LNCaP clone FGC (cell line): ENCODE results near the gene DOK3.

Source experiments
- DNase-seq: peaks from one replicate; pipeline ENCODE4 v3.0.0-alpha.2; 2011; ENCODE audit warnings: low read depth
- H3K4me3 ChIP-seq: 2 replicates; pipeline ENCODE4 v1.5.1; 2011; ENCODE audit warnings: mild to moderate bottlenecking, low read depth, low read length, control low read depth
- TF ChIP-seq, protein P1 (sequence below): IDR thresholded peaks from 2 replicates; pipeline ENCODE4 v1.5.1; 2012; ENCODE audit warnings: mild to moderate bottlenecking; ENCODE audit not compliant: control insufficient read depth, insufficient read depth; ENCODE audit errors: extremely low read depth

DOK3 gene

DNA sequence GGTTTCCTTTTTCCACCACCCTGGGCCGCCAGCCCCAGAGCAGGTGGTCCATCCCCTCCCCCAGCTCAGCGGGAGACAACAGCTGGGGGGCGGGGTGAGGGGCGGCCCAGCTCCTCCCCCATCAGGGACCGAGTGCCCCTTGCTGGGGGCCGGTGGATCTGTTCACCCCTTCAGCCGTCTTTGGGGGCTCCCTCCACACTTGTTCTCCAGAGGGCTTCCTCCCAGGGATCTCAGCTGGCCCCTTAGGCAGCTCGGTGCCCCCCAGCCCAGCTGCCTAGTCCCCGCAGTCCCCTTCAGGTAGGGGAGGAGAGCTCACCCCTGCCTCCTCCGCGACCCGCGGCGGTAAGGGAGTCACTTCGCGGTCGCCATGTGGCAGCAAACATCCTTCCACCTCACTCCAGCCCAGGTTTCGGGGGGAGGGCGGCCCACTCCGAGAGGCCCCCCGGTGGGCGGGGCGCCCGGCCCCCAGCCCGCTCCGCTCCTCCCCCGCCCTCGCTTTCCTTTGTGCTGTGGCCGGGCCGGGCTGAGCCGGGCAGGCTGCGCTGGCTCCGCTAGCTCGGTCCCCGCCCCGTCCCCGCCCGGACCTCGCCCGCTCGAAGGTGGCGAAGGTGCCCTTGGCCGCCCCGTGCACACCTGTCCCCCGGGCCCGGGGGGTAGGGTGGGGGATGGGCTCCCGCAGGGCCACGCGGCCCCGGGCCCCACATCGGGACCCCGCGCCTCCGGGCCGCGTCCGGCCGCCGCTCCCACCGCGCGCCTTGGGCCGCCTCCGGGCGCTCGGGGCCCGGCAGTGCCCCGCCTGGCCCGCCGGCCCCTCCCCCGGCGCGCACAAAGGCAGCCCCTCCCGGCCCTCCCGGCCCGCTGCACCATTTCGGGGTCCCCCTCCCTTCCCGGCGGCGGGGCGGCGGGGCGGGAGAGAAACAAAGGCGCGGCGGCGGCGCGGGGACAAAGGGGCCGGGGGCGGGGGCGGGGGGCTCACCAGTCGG is 36.9 kb downstream of the DOK3 start:
- no peak for DNase-seq
- H3K4me3 ChIP-seq, result peak overlapping the region; percentile 81

DNA sequence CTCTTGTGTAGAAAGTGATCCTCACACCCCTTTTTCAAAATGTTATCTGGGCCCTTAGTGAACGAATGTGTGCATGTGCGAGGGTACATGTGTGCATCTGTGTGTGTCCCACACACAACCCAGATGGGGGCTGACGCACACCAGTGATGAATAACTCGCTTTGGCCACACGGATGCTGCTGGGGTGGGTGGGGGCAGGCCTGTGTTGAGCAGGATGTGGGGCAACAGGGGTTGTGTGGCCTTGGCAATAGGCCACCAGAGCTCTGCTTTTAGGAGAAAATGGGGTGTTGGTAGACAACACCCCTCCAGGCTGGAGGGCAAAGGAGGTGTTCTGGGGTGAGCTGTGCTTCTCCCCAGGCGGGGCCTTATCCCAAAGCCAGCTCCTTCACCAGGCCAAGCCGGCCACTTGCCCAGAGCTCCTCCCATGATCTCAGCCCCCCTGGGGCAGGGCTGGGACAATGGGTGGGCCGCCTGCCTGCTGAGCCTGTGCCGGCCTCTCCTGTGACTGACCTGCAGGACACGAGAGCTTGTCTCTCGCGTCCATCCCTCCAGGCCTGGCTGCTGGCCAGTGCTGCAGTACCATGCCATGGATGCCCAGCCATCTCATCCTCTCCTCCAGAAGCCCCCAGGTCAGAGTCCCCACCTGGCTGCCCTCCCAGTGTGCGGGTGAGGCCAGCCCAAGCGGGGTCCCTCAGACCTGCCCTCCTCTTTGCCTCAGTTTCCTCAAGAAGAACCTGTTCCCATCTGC is 37.8 kb downstream of the DOK3 start:
- TF ChIP-seq, protein P1, sequence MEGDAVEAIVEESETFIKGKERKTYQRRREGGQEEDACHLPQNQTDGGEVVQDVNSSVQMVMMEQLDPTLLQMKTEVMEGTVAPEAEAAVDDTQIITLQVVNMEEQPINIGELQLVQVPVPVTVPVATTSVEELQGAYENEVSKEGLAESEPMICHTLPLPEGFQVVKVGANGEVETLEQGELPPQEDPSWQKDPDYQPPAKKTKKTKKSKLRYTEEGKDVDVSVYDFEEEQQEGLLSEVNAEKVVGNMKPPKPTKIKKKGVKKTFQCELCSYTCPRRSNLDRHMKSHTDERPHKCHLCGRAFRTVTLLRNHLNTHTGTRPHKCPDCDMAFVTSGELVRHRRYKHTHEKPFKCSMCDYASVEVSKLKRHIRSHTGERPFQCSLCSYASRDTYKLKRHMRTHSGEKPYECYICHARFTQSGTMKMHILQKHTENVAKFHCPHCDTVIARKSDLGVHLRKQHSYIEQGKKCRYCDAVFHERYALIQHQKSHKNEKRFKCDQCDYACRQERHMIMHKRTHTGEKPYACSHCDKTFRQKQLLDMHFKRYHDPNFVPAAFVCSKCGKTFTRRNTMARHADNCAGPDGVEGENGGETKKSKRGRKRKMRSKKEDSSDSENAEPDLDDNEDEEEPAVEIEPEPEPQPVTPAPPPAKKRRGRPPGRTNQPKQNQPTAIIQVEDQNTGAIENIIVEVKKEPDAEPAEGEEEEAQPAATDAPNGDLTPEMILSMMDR, result no peak
- H3K4me3 ChIP-seq, result peak overlapping the region; percentile 81
- no peak for DNase-seq

More for the DNA sequence above, 36.9 kb downstream of the DOK3 start:
- TF ChIP-seq, protein P1, result no peak

DNA sequence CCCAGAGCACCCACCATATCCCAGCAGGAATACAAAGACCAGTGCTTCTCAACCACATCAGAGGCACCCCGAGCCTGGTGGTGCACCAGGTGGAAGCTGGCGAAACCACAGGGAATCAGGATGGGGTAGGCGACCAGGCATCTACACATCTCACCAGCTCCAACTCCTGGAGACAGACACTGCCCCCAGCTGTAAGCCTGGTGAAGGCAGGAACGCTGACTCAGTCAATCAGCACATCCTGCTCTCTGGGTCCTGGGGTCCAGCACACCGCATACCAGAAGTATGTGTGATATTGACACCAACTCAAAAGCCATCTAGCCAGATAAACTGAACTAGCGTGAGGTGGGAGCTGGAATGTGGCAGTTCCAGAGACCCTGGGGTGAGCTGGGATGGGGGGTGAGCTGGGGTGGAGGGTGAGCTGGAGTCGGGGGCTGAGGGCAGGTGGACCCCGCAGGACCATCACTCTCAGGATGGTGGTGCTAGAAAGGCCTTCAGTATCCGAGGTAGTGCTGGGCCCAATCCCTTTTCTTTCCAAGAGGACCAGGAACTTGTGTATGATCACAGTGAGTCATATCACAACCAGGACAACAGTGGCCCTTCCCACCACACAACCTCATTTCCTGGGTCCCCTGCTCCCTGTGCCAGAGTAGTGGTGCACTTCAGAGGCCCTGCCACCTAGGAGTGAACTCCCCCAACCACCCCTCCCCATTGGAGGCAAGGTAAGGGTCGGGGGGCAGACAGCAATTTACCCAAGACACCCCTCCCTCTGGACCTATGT is 38.7 kb downstream of the DOK3 start:
- TF ChIP-seq, protein P1, result no peak
- H3K4me3 ChIP-seq, result no peak overlapping the region
- no peak for DNase-seq

DNA sequence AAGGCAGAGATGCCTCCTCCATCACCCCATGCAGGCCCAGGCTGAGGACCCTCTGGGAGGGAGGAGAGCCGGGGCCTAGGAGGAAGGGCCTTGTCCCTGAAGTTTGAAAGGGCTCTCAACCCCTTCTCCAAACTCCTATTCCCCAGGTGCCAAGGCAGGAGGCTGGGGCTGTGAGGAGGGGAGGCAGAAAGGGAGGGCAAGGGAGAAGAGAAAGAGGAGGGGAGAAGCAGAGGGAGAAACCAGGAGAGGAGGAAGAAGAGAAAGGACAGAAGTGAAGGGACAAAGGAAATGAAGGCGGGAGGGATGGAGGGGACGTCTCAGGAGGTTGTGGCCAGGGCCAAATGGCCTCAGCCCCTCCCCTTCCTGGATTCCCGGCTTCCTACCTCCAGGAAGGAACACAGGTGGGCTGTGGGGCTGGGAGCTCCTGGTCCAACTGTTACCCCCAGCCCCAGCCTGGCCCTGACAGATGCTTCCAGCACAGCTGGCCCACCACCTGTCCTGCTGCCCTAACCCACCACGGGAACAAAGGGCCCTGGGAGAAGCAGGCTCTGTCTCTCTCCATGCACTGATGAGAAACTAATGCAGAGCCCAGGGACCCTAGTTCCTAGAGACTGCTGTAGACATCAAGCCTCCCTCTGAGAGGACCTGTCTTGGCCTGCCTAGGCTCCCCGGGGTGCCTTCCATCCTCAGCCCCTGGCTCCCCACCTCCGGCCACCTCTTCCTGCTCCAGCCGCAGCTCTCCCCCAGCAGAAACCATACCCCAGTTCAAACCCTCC is 39.7 kb downstream of the DOK3 start:
- no peak overlapping the region for H3K4me3 ChIP-seq
- TF ChIP-seq, protein P1, result no peak
- no peak for DNase-seq

DNA sequence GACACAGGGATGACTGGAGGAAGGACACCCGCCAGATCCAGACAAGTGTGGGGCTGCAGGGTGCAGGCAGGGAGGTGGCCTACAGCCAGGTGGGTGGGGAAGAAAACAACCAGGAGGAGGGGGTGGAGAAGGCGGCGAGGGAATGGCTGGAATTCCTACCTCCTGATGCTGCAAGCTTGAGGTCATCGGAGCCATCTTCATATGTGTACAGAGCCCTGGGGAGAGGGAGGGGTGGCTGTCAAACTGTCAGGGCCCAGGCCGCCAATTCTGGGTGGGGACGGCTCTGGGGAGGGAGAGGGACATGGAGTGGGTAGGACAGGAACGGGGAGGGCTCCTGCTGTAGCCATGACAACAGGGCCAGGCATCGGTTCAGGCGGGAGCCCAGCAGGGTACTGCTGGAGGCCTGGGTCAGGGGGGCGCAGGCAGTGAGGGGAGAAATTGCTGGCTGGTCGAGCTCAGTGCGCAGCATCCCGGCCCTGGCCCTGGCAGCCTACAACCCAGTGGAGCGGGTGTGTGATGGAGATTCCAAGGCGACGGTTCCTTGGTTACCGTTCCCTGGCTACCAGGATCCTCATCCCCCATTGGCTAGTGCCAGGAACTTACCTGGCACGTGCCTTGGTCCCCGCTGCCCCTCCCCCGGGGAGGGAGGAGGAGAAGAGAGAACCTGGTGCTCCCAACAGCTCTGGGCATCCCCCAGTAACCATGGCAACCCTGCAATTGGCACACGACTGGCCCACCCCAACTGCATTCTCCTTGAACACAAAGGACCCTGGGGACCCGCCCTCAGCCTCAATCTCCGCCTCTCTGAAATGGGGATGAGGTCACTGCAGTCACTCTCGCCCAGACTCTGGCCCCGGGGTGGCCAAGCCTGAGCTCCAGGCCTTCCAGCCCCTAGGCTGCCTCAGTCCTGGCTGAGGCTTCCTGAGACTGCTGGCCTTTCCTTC is 40.7 kb downstream of the DOK3 start:
- DNase-seq, result no peak
- H3K4me3 ChIP-seq, result no peak overlapping the region
- TF ChIP-seq, protein P1, result no peak

DNA sequence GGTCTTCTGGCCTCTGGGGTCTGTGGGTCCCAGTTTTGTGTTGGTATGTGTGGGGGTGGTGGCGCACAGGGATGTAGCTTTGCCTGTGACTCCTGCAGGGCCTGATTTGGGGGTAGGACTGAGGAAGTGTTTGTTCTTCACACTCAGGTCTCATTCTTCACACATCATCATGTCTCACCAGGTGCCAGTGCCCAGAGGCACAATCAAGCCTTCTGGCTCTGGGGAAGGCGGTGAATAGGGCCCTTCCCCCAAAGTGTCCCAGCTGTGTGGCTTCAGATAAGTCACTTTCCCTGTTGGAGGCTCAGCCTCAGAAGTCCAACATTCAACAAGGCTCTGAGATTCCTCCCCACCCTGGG is 41.3 kb downstream of the DOK3 start:
- no peak overlapping the region for H3K4me3 ChIP-seq
- no peak for DNase-seq
- TF ChIP-seq, protein P1, result no peak
